WTC11 (cell line): Measurements from ENCODE around the gene CCDC82. TPM values are rescaled to one million over a fixed set of nuclear protein-coding genes. Genes with fewer than 3 reads are reported as not detected.

Experiments used
- ATAC-seq: fragments of 200-7000 bp; cut with Tn5 transposase; 2 replicates; pipeline ENCODE4 v1.10.0; 2021; ENCODE audit warnings: mild to moderate bottlenecking, moderate library complexity
- CTCF ChIA-PET: fragments of 300-600 bp; sonication (Branson Sonifier 250); formaldehyde crosslinking; loops from one replicate; lab custom pipeline; 2021; ENCODE audit warnings: antibody characterized with exemption; lab: Charles Lee
- POLR2A ChIA-PET: fragments of 350-600 bp; sonication (Branson Sonifier 250); formaldehyde crosslinking; loops from one replicate; lab custom pipeline; 2021; ENCODE audit warnings: antibody characterized with exemption; lab: Charles Lee
- DNase-seq: peaks from one replicate; pipeline ENCODE4 v3.0.0; 2021; ENCODE audit warnings: low spot score
- H3K27ac Mint-ChIP-seq: 2 replicates; pipeline ENCODE4 v1.8.0; 2021; ENCODE audit warnings: mixed read lengths
- H3K27me3 Mint-ChIP-seq: 2 replicates; pipeline ENCODE4 v1.8.0; 2021; ENCODE audit warnings: low read depth, mild to moderate bottlenecking, moderate library complexity, mixed read lengths
- H3K36me3 Mint-ChIP-seq: 2 replicates; pipeline ENCODE4 v1.8.0; 2021; ENCODE audit warnings: mixed read lengths
- H3K4me1 Mint-ChIP-seq: 2 replicates; pipeline ENCODE4 v1.8.0; 2022; ENCODE audit warnings: mixed read lengths
- H3K4me3 Mint-ChIP-seq: 2 replicates; pipeline ENCODE4 v1.8.0; 2021; ENCODE audit warnings: mild to moderate bottlenecking, moderate library complexity, mixed read lengths
- H3K9me3 Mint-ChIP-seq: 2 replicates; pipeline ENCODE4 v1.8.0; 2021; ENCODE audit warnings: mixed read lengths
- ARID4B ChIP-seq: sonication (generic); formaldehyde crosslinking; IDR thresholded peaks from 2 replicates; pipeline ENCODE4 v1.8.0; 2023; ENCODE audit warnings: missing genetic modification reagents, mild to moderate bottlenecking, borderline replicate concordance
- CBFB ChIP-seq: sonication (generic); formaldehyde crosslinking; IDR thresholded peaks from 2 replicates; pipeline ENCODE4 v1.8.1; 2022; ENCODE audit warnings: mild to moderate bottlenecking, low read depth, missing genetic modification reagents
- GRHL2 ChIP-seq: fragments of 250-450 bp; sonication (Bioruptor Pico); IDR thresholded peaks from 2 replicates; pipeline ENCODE4 v1.8.0; 2022; ENCODE audit warnings: mild to moderate bottlenecking, moderate library complexity; ENCODE audit not compliant: insufficient replicate concordance, severe bottlenecking
- HMGA2 ChIP-seq: fragments of 250-450 bp; sonication (Bioruptor Pico); IDR thresholded peaks from 2 replicates; pipeline ENCODE4 v1.4.0; 2021; ENCODE audit warnings: mild to moderate bottlenecking, moderate library complexity
- JUN ChIP-seq: sonication (generic); formaldehyde crosslinking; IDR thresholded peaks from 2 replicates; pipeline ENCODE4 v1.8.0; 2023; ENCODE audit warnings: mild to moderate bottlenecking, missing genetic modification reagents
- MLX ChIP-seq: sonication (generic); formaldehyde crosslinking; IDR thresholded peaks from 2 replicates; pipeline ENCODE4 v1.8.1; 2023; ENCODE audit warnings: mild to moderate bottlenecking, missing genetic modification reagents, moderate library complexity
- NFATC4 ChIP-seq: fragments of 250-450 bp; sonication (Bioruptor Pico); IDR thresholded peaks from 2 replicates; pipeline ENCODE4 v1.9.0; 2021; ENCODE audit warnings: mild to moderate bottlenecking
- USF2 ChIP-seq: sonication (generic); formaldehyde crosslinking; IDR thresholded peaks from 2 replicates; pipeline ENCODE4 v1.8.1; 2023; ENCODE audit warnings: mild to moderate bottlenecking, missing genetic modification reagents, moderate library complexity
- ZBTB43 ChIP-seq: sonication (generic); formaldehyde crosslinking; IDR thresholded peaks from 2 replicates; pipeline ENCODE4 v1.8.1; 2023; ENCODE audit warnings: mild to moderate bottlenecking, missing genetic modification reagents
- ZMAT4 ChIP-seq: fragments of 250-450 bp; sonication (Bioruptor Pico); IDR thresholded peaks from 2 replicates; pipeline ENCODE4 v1.9.0; 2021; ENCODE audit warnings: mild to moderate bottlenecking
- ZNF121 ChIP-seq: sonication (generic); formaldehyde crosslinking; IDR thresholded peaks from 2 replicates; pipeline ENCODE4 v1.8.0; 2023; ENCODE audit warnings: missing genetic modification reagents
- ZNF219 ChIP-seq: sonication (generic); formaldehyde crosslinking; IDR thresholded peaks from 2 replicates; pipeline ENCODE4 v1.8.0; 2023; ENCODE audit warnings: missing genetic modification reagents, mild to moderate bottlenecking, borderline replicate concordance
- ZNF396 ChIP-seq: fragments of 250-450 bp; sonication (Bioruptor Pico); IDR thresholded peaks from 2 replicates; pipeline ENCODE4 v1.8.0; 2021; ENCODE audit warnings: mild to moderate bottlenecking, moderate library complexity, borderline replicate concordance
- ZNF425 ChIP-seq: fragments of 250-450 bp; sonication (Bioruptor Pico); conservative IDR thresholded peaks from 2 replicates; pipeline ENCODE4 v1.9.0; 2021; ENCODE audit warnings: mild to moderate bottlenecking
- total RNA-seq: library from RNA; stranded (reverse); gene quantifications from 3 replicates; pipeline ENCODE4 v1.2.3, GENCODE V29; 2021
- TF ChIP-seq, protein P1 (sequence below): sonication (generic); formaldehyde crosslinking; IDR thresholded peaks from 2 replicates; pipeline ENCODE4 v1.8.1; 2022; ENCODE audit warnings: low read depth, mild to moderate bottlenecking, moderate library complexity, missing genetic modification reagents, borderline replicate concordance
- TF ChIP-seq, protein P2 (sequence below): sonication (generic); formaldehyde crosslinking; IDR thresholded peaks from 2 replicates; pipeline ENCODE4 v1.8.0; 2023; ENCODE audit warnings: mild to moderate bottlenecking, missing genetic modification reagents
- TF ChIP-seq, protein P3 (sequence below): sonication (generic); formaldehyde crosslinking; IDR thresholded peaks from 2 replicates; pipeline ENCODE4 v1.8.0; 2023; ENCODE audit warnings: missing genetic modification reagents
- TF ChIP-seq, protein P4 (sequence below): sonication (generic); formaldehyde crosslinking; IDR thresholded peaks from 2 replicates; pipeline ENCODE4 v1.8.0; 2022; ENCODE audit warnings: mild to moderate bottlenecking, missing genetic modification reagents
- TF ChIP-seq, protein P5 (sequence below): fragments of 250-450 bp; sonication (Bioruptor Pico); IDR thresholded peaks from 2 replicates; pipeline ENCODE4 v1.8.0; 2021; ENCODE audit warnings: mild to moderate bottlenecking

Gene CCDC82
- total RNA-seq, 1 experiment from 2014 or later = 16.3 TPM

DNA sequence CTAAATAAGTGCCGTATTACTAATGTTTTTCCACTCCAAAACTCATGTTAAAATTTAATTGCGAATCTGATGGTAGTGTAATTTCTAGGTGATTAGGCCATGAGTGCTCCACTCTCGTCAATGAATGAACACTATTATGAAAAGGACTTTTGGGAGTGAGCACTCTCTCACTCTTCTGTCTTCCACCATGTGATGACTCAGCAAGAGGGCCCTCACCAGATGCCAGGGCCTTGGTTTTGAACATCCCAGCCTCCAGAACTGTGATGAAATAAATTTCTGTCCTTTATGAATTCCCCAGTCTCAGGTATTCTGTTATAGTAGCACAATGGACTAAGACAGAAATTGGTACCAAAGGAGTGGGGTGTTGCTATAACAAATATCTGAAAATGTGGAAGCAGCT, 8.2 kb upstream of the CCDC82 start:
- ChIA-PET CTCF (interaction anchor here (1.7 kb wide), 1 partner anchor 55 kb away, joined by 5 read pairs; the partner anchor contains the start of gene MAML2), POLR2A (no interaction called here)
- DNase-seq (no peak), ATAC-seq (no peak)
- Mint-ChIP-seq H3K4me3 (no peak overlapping the region), H3K36me3 (no peaks in the 10 kb centered on the region), H3K27me3 (no peaks in the 10 kb centered on the region), H3K4me1 (peaks cover 6% of the 10 kb centered on the region; the same call in 1 of the 2 replicates)
- TF ChIP-seq ZNF121 (no peak), ZNF396 (no peak), ZNF425 (CRISPR knock-in tag) (no peak), HMGA2 (CRISPR knock-in tag) (no peak), ARID4B (CRISPR knock-in tag) (no peak), JUN (CRISPR knock-in tag) (no peak), NFATC4 (CRISPR knock-in tag) (no peak), GRHL2 (CRISPR knock-in tag) (no peak), ZMAT4 (CRISPR knock-in tag) (no peak), USF2 (no peak), MLX (CRISPR knock-in tag) (no peak), ZBTB43 (CRISPR knock-in tag) (no peak), ZNF219 (CRISPR knock-in tag) (no peak), CBFB (CRISPR knock-in tag) (no peak)
- TF ChIP-seq, protein P1, sequence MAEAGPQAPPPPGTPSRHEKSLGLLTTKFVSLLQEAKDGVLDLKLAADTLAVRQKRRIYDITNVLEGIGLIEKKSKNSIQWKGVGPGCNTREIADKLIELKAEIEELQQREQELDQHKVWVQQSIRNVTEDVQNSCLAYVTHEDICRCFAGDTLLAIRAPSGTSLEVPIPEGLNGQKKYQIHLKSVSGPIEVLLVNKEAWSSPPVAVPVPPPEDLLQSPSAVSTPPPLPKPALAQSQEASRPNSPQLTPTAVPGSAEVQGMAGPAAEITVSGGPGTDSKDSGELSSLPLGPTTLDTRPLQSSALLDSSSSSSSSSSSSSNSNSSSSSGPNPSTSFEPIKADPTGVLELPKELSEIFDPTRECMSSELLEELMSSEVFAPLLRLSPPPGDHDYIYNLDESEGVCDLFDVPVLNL (CRISPR knock-in tag) = no peak
- TF ChIP-seq, protein P2, sequence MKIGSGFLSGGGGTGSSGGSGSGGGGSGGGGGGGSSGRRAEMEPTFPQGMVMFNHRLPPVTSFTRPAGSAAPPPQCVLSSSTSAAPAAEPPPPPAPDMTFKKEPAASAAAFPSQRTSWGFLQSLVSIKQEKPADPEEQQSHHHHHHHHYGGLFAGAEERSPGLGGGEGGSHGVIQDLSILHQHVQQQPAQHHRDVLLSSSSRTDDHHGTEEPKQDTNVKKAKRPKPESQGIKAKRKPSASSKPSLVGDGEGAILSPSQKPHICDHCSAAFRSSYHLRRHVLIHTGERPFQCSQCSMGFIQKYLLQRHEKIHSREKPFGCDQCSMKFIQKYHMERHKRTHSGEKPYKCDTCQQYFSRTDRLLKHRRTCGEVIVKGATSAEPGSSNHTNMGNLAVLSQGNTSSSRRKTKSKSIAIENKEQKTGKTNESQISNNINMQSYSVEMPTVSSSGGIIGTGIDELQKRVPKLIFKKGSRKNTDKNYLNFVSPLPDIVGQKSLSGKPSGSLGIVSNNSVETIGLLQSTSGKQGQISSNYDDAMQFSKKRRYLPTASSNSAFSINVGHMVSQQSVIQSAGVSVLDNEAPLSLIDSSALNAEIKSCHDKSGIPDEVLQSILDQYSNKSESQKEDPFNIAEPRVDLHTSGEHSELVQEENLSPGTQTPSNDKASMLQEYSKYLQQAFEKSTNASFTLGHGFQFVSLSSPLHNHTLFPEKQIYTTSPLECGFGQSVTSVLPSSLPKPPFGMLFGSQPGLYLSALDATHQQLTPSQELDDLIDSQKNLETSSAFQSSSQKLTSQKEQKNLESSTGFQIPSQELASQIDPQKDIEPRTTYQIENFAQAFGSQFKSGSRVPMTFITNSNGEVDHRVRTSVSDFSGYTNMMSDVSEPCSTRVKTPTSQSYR (CRISPR knock-in tag) = no peak
- TF ChIP-seq, protein P3, sequence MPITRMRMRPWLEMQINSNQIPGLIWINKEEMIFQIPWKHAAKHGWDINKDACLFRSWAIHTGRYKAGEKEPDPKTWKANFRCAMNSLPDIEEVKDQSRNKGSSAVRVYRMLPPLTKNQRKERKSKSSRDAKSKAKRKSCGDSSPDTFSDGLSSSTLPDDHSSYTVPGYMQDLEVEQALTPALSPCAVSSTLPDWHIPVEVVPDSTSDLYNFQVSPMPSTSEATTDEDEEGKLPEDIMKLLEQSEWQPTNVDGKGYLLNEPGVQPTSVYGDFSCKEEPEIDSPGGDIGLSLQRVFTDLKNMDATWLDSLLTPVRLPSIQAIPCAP = no peak
- TF ChIP-seq, protein P4, sequence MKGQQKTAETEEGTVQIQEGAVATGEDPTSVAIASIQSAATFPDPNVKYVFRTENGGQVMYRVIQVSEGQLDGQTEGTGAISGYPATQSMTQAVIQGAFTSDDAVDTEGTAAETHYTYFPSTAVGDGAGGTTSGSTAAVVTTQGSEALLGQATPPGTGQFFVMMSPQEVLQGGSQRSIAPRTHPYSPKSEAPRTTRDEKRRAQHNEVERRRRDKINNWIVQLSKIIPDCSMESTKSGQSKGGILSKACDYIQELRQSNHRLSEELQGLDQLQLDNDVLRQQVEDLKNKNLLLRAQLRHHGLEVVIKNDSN = no peak
- TF ChIP-seq, protein P5, sequence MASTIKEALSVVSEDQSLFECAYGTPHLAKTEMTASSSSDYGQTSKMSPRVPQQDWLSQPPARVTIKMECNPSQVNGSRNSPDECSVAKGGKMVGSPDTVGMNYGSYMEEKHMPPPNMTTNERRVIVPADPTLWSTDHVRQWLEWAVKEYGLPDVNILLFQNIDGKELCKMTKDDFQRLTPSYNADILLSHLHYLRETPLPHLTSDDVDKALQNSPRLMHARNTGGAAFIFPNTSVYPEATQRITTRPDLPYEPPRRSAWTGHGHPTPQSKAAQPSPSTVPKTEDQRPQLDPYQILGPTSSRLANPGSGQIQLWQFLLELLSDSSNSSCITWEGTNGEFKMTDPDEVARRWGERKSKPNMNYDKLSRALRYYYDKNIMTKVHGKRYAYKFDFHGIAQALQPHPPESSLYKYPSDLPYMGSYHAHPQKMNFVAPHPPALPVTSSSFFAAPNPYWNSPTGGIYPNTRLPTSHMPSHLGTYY (CRISPR knock-in tag) = no peak
- TF ChIP-seq, all 79 proteins: peak for 0
- Mint-ChIP-seq H3K27ac (no peak overlapping the region), H3K9me3 (peaks cover 7% of the 10 kb centered on the region)
